Measurements from ENCODE around the gene PCTP.

DNA sequence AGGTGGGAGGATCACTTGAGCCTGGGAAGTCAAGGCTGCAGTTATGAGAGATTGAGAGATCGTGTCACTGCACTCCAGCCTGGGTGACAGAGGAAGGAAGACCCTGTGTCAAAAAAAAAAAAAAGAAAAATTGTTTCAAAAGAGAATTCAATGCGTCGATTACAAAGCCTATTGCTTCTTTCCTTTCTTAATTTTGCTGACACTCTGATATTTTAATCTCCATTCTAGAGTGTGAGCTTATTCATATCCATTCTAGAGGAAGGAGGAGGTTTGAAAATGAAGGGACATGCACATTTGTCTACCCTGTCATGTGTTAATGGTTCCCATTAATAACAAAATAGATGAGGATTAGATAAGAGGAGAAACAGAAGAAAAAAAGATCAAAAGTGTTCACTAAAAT lies 63.1 kb downstream of the PCTP start:
- TF ChIP-seq, protein P1, sequence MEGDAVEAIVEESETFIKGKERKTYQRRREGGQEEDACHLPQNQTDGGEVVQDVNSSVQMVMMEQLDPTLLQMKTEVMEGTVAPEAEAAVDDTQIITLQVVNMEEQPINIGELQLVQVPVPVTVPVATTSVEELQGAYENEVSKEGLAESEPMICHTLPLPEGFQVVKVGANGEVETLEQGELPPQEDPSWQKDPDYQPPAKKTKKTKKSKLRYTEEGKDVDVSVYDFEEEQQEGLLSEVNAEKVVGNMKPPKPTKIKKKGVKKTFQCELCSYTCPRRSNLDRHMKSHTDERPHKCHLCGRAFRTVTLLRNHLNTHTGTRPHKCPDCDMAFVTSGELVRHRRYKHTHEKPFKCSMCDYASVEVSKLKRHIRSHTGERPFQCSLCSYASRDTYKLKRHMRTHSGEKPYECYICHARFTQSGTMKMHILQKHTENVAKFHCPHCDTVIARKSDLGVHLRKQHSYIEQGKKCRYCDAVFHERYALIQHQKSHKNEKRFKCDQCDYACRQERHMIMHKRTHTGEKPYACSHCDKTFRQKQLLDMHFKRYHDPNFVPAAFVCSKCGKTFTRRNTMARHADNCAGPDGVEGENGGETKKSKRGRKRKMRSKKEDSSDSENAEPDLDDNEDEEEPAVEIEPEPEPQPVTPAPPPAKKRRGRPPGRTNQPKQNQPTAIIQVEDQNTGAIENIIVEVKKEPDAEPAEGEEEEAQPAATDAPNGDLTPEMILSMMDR (conservative IDR thresholded peaks at IDR 0.05) = no peak
- no peak for TF ChIP-seq EZH2 (IDR thresholded peaks at IDR 0.05; ENCODE audit: low read depth)

Data from PC-9 (cell line).